Adipocyte (in vitro differentiated cells): ENCODE data around the gene ATG16L1.

Experiments used
- DNase-seq: peaks from one replicate; pipeline ENCODE4 v3.0.0-alpha.2; 2015; ENCODE audit warnings: low read depth
- H3K27me3 ChIP-seq: replicated peaks from 2 replicates; pipeline ENCODE4 v1.7.0; 2013; ENCODE audit warnings: mild to moderate bottlenecking, low read length, moderate library complexity; ENCODE audit not compliant: control insufficient read depth, insufficient read depth
- H3K36me3 ChIP-seq: 2 replicates; pipeline ENCODE4 v1.7.0; 2013; ENCODE audit warnings: low read length, mild to moderate bottlenecking, moderate library complexity; ENCODE audit not compliant: control insufficient read depth, insufficient read depth, severe bottlenecking
- H3K4me1 ChIP-seq: 2 replicates; pipeline ENCODE4 v1.7.0; 2013; ENCODE audit warnings: mild to moderate bottlenecking, low read length, moderate library complexity; ENCODE audit not compliant: control insufficient read depth, insufficient read depth
- H3K4me3 ChIP-seq: 2 replicates; pipeline ENCODE4 v1.7.0; 2013; ENCODE audit warnings: mild to moderate bottlenecking, low read length, moderate library complexity
- H3K9ac ChIP-seq: 2 replicates; pipeline ENCODE4 v1.7.0; 2013; ENCODE audit warnings: mild to moderate bottlenecking, low read length, moderate library complexity
- H3K9me3 ChIP-seq: 2 replicates; pipeline ENCODE4 v1.7.0; 2013; ENCODE audit warnings: mild to moderate bottlenecking, low read length, moderate library complexity; ENCODE audit not compliant: control insufficient read depth

ATG16L1 gene

DNA sequence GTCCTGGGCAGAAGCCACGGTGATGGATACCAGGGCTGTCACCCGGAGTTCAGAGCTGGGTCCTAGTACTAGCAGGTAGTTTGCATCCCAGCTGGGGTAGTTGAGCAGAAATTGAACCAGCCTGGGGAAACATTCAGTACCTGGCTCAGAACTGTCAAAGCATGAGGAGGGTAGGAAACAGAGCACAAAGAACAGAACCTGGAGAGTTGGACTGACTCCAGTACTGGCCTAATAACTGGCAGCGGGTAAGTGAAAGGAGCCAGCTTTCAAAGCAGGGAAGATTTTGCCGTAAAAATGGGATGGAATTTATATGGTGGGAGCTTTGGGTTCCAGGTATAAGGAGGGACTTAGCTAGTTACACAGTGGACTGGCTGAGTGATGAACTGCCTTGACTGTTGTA, 23.8 kb downstream of the ATG16L1 start:
- Histone ChIP-seq H3K4me3 (no peak overlapping the region), H3K36me3 (peaks cover 97% of the 10 kb centered on the region), H3K4me1 (no peaks in the 10 kb centered on the region), H3K9me3 (no peaks in the 10 kb centered on the region), H3K27me3 (no peaks in the 10 kb centered on the region), H3K9ac (no peak overlapping the region)
- no peak for DNase-seq

DNA sequence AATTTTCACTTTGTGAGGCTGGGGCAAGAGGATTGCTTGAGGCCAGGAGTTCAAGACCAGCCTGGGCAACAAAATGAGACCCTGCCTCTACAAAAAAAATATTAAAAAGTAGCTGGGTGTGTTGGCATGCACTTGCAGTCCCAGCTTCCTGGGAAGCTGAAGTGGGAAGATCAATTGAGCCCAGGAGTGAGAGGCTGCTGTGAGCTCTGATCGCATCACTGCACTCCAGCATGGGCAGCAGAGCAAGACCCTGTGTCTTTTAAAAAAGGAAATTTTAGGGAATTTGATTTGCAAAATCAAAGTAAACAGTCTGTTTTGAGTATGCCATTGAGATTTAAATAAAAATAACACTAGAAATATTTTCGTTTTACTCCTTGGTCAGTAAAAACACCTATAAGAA, 27.4 kb downstream of the ATG16L1 start:
- Histone ChIP-seq H3K9ac (no peak overlapping the region), H3K36me3 (peaks cover 96% of the 10 kb centered on the region), H3K4me3 (no peak overlapping the region), H3K27me3 (no peaks in the 10 kb centered on the region), H3K4me1 (peaks cover 10% of the 10 kb centered on the region), H3K9me3 (no peaks in the 10 kb centered on the region)
- DNase-seq, result no peak

DNA sequence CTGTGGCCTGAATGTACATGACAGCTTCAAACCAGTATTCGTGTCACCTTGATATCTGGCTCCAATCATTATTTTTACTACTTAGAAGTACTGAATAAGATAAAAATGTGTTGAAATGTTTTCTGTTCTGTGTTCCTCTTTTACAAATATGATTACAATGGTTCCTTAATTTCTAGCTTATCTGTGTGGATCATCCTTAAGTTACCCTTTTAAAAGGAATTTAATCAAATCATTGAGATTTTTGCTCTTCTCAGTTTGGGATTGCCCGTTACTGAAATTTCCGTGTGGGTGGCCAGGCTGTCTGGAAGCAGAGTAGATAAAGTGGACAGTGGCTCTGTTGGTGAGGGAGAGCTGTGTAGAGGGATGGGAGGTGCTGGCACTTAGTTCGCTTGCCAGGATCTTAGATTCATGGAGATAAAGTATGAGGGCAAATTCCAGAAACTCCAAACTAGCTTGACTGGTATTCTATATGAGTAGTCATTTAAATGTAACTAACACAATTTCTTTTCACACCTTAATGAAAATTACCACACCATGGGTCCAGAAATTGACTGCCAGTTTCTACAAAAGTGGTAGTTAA, 28.7 kb downstream of the ATG16L1 start:
- Histone ChIP-seq H3K9me3 (no peaks in the 10 kb centered on the region), H3K27me3 (no peaks in the 10 kb centered on the region), H3K4me1 (peaks cover 10% of the 10 kb centered on the region), H3K36me3 (peaks cover 91% of the 10 kb centered on the region), H3K4me3 (no peak overlapping the region), H3K9ac (no peak overlapping the region)
- DNase-seq, result no peak

DNA sequence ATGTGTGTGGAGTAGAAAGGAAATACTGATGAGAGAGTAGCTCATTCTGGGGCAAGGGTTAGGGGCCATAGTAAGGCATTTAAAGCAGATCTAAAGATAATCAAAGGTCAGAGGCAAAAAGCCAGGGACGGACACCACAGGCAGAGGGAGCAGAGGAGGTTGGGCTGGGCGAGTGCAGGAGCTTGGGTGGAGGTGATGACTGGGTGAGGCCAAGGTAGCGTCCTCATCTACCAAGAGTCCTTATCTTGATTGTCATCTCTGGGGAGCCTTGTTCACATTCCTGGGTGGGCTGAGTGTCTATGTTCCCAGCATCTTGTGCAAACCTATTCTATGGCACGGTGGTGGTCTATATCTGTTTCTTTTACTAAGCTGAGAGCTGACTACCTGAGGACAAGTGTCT, 30.1 kb downstream of the ATG16L1 start:
- no peak for DNase-seq
- Histone ChIP-seq H3K9ac (no peak overlapping the region), H3K9me3 (no peaks in the 10 kb centered on the region), H3K4me3 (no peak overlapping the region), H3K4me1 (peaks cover 10% of the 10 kb centered on the region), H3K27me3 (no peaks in the 10 kb centered on the region), H3K36me3 (peaks cover 90% of the 10 kb centered on the region)

DNA sequence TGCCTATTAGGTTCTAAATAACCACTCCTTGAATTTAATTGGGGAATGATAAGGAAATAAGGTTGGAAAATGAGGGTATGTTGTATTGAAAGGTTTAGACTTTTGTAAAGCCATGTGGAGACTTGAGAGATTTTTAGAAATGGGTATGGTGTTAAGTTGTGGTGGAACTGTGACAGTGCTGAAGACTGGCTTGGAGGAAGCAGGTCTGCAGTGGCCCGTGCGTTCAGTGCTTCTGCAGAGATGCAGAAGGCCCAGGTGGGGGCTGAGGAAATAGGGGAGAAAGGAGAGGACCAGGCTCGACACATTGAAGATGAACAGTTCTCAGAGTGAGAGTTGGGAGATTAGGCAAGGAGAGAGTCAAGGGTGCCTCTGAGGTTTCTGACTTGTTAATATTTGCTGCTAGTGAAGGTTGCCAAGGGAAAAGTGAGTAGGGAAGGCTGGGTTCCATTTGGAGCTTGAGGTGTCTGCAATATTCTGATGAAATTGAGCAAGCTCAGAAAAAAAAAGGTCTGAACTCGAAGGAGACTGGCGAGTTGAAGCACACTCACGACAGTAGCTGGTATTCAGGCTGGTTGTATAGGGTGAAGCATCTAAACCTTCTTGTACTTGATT, 30.6 kb downstream of the ATG16L1 start:
- Histone ChIP-seq H3K4me1 (peaks cover 10% of the 10 kb centered on the region), H3K36me3 (peaks cover 87% of the 10 kb centered on the region), H3K4me3 (no peak overlapping the region), H3K27me3 (no peaks in the 10 kb centered on the region), H3K9ac (no peak overlapping the region), H3K9me3 (no peaks in the 10 kb centered on the region)
- DNase-seq, result no peak

DNA sequence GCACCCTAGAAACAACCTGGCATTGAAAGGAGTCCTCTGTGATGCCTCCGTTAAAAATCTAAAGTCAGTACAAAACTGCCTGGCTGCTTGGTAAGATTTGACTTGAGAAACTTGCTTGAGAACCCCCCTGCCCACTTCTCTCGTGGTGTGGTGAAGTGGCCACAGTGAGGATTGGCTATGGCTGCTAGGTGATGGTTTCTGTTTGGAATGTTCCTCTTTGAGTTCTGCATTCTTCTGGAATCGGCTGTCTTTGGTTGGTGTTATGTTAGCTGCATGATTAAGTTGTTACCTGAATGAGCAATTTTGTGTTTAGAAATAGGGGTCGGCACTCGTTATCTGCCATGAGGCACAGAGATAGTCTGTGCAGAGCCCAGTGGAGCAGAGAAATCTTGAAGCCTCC, 34.4 kb downstream of the ATG16L1 start:
- peak; percentile 24 for DNase-seq
- H3K4me1 ChIP-seq, result peaks cover 10% of the 10 kb centered on the region
- H3K4me3 ChIP-seq, result no peak overlapping the region
- no peaks in the 10 kb centered on the region for H3K27me3 ChIP-seq
- H3K9ac ChIP-seq, result no peak overlapping the region
- no peaks in the 10 kb centered on the region for H3K9me3 ChIP-seq
- H3K36me3 ChIP-seq, result peaks cover 82% of the 10 kb centered on the region

DNA sequence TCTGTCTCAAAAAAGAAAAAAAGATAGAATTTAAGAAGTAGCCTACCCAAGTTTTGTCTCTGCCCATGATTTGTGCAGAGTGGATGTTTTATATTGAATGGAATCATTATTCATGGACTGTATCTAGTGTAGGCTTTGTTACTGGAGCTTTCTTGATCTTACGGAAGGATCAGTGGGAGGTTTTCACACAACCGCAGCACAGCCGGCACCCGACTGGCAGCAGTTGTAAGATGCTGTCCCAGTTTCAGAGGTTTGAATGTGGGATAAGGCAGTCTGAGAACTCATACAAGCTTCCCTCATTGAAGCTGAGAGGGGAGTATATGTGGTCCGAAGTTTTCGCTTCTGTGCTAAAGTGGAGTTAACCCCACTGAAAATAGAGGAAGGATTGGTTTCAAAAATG, 36.4 kb downstream of the ATG16L1 start:
- H3K36me3 ChIP-seq, result peaks cover 82% of the 10 kb centered on the region
- H3K4me1 ChIP-seq, result no peaks in the 10 kb centered on the region
- H3K9ac ChIP-seq, result no peak overlapping the region
- no peak overlapping the region for H3K4me3 ChIP-seq
- no peaks in the 10 kb centered on the region for H3K27me3 ChIP-seq
- DNase-seq, result no peak
- H3K9me3 ChIP-seq, result no peaks in the 10 kb centered on the region

DNA sequence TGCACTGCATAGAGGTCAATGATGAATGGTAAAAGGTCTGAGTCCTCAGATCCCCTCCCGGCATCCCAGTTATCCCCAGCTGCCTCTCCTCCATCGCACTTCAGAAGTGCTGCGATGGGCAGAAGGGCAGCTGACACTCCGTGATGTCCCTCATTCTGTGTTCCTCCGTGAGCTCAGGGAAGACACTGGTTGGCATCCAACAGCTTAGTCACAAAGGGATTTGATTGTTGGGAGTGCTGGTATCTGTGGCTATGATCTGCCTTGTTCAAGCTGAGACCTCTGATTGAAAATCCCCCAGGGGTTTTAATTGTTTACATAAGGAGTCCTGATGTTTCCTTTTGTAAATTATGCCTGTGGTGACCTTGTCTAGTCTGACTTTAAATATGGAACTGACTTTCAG, 37.2 kb downstream of the ATG16L1 start:
- no peaks in the 10 kb centered on the region for H3K4me1 ChIP-seq
- peaks cover 83% of the 10 kb centered on the region for H3K36me3 ChIP-seq
- no peaks in the 10 kb centered on the region for H3K27me3 ChIP-seq
- no peak overlapping the region for H3K4me3 ChIP-seq
- DNase-seq, result peak; percentile 15
- no peak overlapping the region for H3K9ac ChIP-seq
- H3K9me3 ChIP-seq, result no peaks in the 10 kb centered on the region

DNA sequence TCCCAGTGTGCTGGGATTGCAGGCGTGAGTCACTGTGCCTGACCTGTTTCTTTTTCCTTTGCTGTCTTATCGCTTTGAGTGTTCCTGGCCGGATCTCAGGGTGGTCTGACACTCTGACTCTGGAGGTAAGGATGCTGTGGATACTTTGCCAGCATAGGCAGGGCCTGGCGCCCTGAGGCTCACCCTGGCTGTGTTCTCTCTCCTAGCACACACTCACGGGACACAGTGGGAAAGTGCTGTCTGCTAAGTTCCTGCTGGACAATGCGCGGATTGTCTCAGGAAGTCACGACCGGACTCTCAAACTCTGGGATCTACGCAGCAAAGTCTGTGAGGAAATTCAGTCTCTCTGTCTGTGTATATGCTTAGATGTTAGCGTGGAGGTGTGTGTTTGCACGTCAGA, 38.2 kb downstream of the ATG16L1 start:
- Histone ChIP-seq H3K4me1 (no peaks in the 10 kb centered on the region), H3K9ac (no peak overlapping the region), H3K4me3 (no peak overlapping the region), H3K9me3 (no peaks in the 10 kb centered on the region), H3K36me3 (peaks cover 91% of the 10 kb centered on the region), H3K27me3 (no peaks in the 10 kb centered on the region)
- no peak for DNase-seq

DNA sequence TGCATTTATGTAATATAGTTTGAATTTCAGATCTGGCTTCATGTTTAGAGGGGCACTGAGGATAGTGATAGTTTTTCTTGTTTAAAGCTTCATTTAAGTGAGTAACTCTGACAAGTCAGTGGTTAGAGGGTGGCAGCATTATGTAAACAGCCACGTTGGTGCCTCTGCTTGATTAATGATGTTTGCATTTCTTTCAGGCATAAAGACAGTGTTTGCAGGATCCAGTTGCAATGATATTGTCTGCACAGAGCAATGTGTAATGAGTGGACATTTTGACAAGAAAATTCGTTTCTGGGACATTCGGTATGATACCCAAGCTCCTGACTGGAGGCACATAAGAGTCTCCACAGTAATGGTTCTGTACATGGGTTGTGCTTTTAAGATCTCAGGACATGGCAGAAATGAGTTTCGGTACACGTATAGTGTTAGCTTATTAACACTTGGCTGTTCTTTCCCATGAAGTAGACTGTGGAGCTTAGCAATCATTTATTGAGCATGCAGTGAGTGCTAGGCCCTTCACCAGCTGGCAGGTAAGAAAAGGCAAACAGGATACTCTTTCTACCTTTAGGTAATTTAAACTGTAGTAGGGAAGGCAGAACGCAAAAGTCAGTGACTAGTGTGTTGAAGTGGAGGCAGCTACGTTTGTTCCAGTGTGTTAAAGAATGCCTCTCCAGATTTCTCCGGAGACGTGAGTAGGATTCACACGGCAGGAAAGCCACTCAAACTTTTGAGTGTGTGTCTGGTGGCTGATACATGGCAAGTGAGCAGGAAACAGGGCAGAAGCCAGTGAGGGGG, 38.8 kb downstream of the ATG16L1 start:
- Histone ChIP-seq H3K4me3 (no peak overlapping the region), H3K36me3 (peaks cover 91% of the 10 kb centered on the region), H3K4me1 (no peaks in the 10 kb centered on the region), H3K27me3 (no peaks in the 10 kb centered on the region), H3K9ac (no peak overlapping the region), H3K9me3 (no peaks in the 10 kb centered on the region)
- no peak for DNase-seq

DNA sequence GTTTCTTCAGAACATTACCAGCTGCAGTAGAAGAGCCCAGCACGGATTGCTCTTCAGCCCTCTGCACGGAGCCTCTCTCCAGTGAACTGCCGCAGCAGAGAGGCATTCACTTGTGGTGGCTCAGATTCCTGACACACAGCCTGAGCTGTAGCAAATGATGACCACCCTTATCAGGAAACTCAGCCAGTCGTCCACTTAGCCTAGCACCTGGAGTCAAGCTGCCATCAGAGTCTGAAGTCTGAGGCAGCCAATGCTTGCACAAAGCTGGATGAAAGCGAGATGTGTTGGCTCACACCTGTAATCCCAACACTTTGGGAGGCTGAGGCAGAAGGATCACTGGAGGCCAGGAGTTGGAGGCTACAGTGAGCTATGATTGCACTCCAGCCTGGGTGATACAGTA, 44.4 kb downstream of the ATG16L1 start:
- Histone ChIP-seq H3K36me3 (peaks cover 56% of the 10 kb centered on the region), H3K4me1 (no peaks in the 10 kb centered on the region)

More for the DNA sequence above, 44.4 kb downstream of the ATG16L1 start:
- no peak overlapping the region for H3K9ac ChIP-seq
- DNase-seq, result no peak
- H3K27me3 ChIP-seq, result no peaks in the 10 kb centered on the region
- no peak overlapping the region for H3K4me3 ChIP-seq
- no peaks in the 10 kb centered on the region for H3K9me3 ChIP-seq
